Measurements from ENCODE around the gene ARHGEF10L.

DNA sequence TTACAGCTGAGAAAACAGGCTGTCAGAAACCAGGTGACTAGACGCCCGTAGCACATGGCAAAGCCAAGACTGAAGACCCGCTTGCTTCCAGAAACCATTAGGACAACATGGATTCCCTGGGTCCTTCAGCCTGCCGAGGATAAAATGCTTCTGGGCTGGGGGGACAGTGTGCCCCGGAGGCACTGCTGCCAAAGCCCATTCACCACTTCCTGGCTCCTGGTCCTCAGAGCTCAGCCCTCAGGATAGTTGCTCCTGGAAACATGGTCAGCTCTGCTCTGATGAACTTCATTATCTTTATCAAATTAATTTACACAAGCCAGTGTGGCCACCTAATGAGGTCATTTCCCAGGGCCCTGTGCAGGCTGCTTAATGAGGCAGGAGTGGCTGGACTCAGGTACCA, 174.5 kb downstream of the ARHGEF10L start:
- TF ChIP-seq CTCF (IDR thresholded peaks at IDR 0.05) (no peak), POLR2A (IDR thresholded peaks at IDR 0.05) (no peak)

All from prostate gland (tissue), 2 donors.